ENCODE measurements around the gene UNC5C. TPM values are rescaled to one million over a fixed set of nuclear protein-coding genes. Genes with fewer than 3 reads are reported as not detected.
A peak's percentile ranks its signal among the peaks of the same experiment; 100 is the strongest.

The UNC5C gene
- total RNA-seq, 1 donor from 2014 or later = 0.97 TPM

DNA sequence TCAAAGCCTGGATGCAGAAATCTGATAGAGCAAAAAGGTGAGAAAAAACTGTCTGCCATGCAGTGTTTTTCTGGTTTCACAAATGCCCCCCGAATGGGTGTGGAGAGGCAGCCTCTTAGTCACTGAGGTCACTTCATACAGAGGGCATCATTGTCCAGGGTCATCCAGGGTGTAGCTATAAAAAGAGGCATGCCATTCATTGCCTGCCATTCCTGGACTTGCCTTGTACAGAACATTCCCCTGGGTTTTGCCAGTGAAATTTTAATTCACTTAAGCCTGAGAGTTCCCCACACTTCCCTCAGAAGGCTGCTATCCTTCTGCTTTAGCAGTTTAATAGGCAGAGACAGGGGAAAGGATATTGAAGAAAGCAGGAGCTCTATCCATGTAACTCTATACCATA, 230.3 kb downstream of the UNC5C start:
- peaks cover 8% of the 10 kb centered on the region for H3K4me1 Mint-ChIP-seq (ENCODE audit: unreplicated experiment)
- no peaks in the 10 kb centered on the region for H3K9me3 Mint-ChIP-seq (ENCODE audit: unreplicated experiment)
- no peak for DNase-seq (ENCODE audit: low spot score)
- TF ChIP-seq, protein P1, sequence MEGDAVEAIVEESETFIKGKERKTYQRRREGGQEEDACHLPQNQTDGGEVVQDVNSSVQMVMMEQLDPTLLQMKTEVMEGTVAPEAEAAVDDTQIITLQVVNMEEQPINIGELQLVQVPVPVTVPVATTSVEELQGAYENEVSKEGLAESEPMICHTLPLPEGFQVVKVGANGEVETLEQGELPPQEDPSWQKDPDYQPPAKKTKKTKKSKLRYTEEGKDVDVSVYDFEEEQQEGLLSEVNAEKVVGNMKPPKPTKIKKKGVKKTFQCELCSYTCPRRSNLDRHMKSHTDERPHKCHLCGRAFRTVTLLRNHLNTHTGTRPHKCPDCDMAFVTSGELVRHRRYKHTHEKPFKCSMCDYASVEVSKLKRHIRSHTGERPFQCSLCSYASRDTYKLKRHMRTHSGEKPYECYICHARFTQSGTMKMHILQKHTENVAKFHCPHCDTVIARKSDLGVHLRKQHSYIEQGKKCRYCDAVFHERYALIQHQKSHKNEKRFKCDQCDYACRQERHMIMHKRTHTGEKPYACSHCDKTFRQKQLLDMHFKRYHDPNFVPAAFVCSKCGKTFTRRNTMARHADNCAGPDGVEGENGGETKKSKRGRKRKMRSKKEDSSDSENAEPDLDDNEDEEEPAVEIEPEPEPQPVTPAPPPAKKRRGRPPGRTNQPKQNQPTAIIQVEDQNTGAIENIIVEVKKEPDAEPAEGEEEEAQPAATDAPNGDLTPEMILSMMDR (IDR thresholded peaks at IDR 0.05; ENCODE audit: unreplicated experiment) = no peak
- no peak overlapping the region for H3K4me3 Mint-ChIP-seq (ENCODE audit: unreplicated experiment)
- no peak overlapping the region for H3K27ac Mint-ChIP-seq (ENCODE audit: unreplicated experiment)
- H3K27me3 Mint-ChIP-seq (ENCODE audit: unreplicated experiment) = no peaks in the 10 kb centered on the region
- H3K36me3 Mint-ChIP-seq (ENCODE audit: low read depth, unreplicated experiment) = no peaks in the 10 kb centered on the region

DNA sequence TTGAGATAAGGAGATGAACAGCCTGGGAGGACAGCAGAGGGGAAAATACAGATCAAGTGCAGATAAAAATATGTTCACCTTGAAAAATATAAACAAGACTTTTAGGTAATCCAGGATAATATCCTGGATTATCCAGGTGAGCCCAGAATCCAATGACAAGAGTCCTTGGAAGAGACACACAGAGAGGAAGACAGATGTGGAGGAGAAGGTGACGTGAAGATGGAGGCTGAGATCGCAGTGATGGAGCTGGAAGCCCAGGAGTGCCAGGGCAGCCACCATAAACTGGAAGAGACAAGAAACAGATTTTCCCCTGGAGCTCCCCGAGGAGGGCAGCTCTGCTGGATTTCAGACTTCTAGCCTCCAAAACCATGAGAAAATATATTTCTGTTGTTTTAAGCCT, 230.7 kb downstream of the UNC5C start:
- TF ChIP-seq, protein P1 (IDR thresholded peaks at IDR 0.05; ENCODE audit: unreplicated experiment) = no peak
- no peaks in the 10 kb centered on the region for H3K36me3 Mint-ChIP-seq (ENCODE audit: low read depth, unreplicated experiment)
- H3K4me3 Mint-ChIP-seq (ENCODE audit: unreplicated experiment) = no peak overlapping the region
- no peak overlapping the region for H3K27ac Mint-ChIP-seq (ENCODE audit: unreplicated experiment)
- no peaks in the 10 kb centered on the region for H3K27me3 Mint-ChIP-seq (ENCODE audit: unreplicated experiment)
- peaks cover 8% of the 10 kb centered on the region for H3K4me1 Mint-ChIP-seq (ENCODE audit: unreplicated experiment)
- H3K9me3 Mint-ChIP-seq (ENCODE audit: unreplicated experiment) = no peaks in the 10 kb centered on the region
- DNase-seq (ENCODE audit: low spot score) = no peak

DNA sequence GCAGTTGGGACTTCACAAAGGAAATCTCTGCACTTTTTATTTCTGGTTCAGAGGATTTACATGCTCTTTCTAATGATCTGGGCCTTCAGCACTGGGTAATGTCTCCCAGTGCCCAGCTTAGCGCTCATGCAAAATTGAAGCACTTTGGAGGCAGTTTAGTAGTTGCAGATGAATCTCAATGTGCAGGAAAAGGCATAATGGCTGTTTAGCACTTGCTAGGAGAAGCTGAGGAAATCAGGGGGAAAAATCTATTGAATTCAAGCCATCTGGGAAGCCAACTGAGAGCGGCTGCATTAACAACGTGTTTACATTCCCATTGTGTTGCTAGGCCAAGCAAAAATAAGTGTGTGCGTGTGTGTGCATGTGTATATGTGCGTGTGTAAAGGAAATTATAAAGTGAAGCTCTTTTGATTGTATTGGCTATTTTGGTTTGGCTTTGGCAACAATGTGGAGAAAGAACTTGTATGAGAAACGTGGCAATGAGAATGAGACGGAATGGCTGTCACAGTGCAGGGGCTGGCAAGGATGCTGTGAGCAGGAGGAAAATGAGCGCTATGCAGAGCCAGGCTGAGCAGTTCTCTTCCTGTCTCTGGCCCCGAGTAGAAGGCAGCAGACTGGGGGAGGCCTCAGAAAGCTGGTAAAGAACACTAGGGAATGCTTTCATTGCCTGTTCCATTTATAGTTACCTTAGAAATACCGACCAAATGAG, 231.5 kb downstream of the UNC5C start:
- no peak overlapping the region for H3K4me3 Mint-ChIP-seq (ENCODE audit: unreplicated experiment)

DNA sequence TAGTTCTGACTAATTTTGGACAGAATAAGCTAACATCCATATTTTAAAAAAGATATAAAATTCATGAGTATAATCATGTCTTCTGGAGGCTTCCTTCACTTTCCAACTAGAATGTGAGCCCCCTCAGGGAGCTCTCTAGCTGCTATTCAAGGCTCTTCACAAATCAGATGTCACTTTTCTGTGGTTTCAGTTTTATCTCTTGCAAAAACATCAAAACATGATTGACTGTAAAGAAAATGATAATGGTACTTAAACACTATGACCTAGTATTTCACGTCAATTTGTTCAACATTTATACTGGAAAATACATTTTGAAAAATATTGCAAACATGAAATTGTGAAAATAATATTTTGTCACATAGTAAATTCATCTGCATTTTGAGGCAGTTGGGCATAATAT, 234.2 kb downstream of the UNC5C start:
- H3K36me3 Mint-ChIP-seq (ENCODE audit: low read depth, unreplicated experiment) = no peaks in the 10 kb centered on the region
- peaks cover 8% of the 10 kb centered on the region for H3K4me1 Mint-ChIP-seq (ENCODE audit: unreplicated experiment)
- H3K9me3 Mint-ChIP-seq (ENCODE audit: unreplicated experiment) = no peaks in the 10 kb centered on the region

More for the DNA sequence above, 231.5 kb downstream of the UNC5C start:
- no peak for DNase-seq (ENCODE audit: low spot score)
- TF ChIP-seq, protein P1 (IDR thresholded peaks at IDR 0.05; ENCODE audit: unreplicated experiment) = no peak
- no peaks in the 10 kb centered on the region for H3K27me3 Mint-ChIP-seq (ENCODE audit: unreplicated experiment)
- peaks cover 8% of the 10 kb centered on the region for H3K4me1 Mint-ChIP-seq (ENCODE audit: unreplicated experiment)
- H3K27ac Mint-ChIP-seq (ENCODE audit: unreplicated experiment) = peak overlapping the region; percentile 12
- H3K36me3 Mint-ChIP-seq (ENCODE audit: low read depth, unreplicated experiment) = no peaks in the 10 kb centered on the region
- no peaks in the 10 kb centered on the region for H3K9me3 Mint-ChIP-seq (ENCODE audit: unreplicated experiment)

DNA sequence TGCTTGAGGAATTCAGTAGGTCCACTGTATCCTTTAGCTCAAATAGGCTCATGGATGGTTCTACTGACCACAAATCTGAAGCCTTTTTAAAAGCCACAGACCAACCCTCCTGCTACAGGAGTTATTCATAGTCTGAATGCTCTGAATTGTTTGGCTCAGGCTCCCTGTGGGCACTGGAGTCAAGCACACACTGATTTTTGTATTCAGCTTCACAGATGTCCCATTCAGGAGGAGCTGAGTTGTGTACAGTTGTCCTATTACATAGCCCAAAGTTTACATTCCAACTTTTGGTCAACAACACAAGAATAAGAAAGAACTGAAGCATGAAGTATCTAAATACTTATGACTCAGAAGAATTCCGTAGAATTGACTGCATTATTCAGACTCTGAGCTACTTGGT, 243.9 kb downstream of the UNC5C start:
- Mint-ChIP-seq H3K9me3 (ENCODE audit: unreplicated experiment) (no peaks in the 10 kb centered on the region), H3K27ac (ENCODE audit: unreplicated experiment) (no peak overlapping the region), H3K36me3 (ENCODE audit: low read depth, unreplicated experiment) (no peaks in the 10 kb centered on the region), H3K27me3 (ENCODE audit: unreplicated experiment) (no peaks in the 10 kb centered on the region), H3K4me1 (ENCODE audit: unreplicated experiment) (no peaks in the 10 kb centered on the region), H3K4me3 (ENCODE audit: unreplicated experiment) (no peak overlapping the region)
- TF ChIP-seq, protein P1 (IDR thresholded peaks at IDR 0.05; ENCODE audit: unreplicated experiment) = no peak
- DNase-seq (ENCODE audit: low spot score) = no peak

More for the DNA sequence above, 234.2 kb downstream of the UNC5C start:
- H3K27ac Mint-ChIP-seq (ENCODE audit: unreplicated experiment) = no peak overlapping the region
- TF ChIP-seq, protein P1 (IDR thresholded peaks at IDR 0.05; ENCODE audit: unreplicated experiment) = no peak
- DNase-seq (ENCODE audit: low spot score) = no peak
- H3K27me3 Mint-ChIP-seq (ENCODE audit: unreplicated experiment) = no peaks in the 10 kb centered on the region
- H3K4me3 Mint-ChIP-seq (ENCODE audit: unreplicated experiment) = no peak overlapping the region
